Daoy (cell line): Measurements from ENCODE around the gene TSPY10. TPM values are rescaled to one million over a fixed set of nuclear protein-coding genes. Genes with fewer than 3 reads are reported as not detected.
"Not testable (repeated sequence)": the region's sequence is repeated elsewhere in the genome, so short reads cannot be mapped to it uniquely, and the experiment has no call there.

Experiments used
- DNase-seq: peaks from one replicate; pipeline ENCODE4 v3.0.0-alpha.2; 2015; ENCODE audit warnings: low read depth
- total RNA-seq: library from RNA; depleted of rRNA; stranded (reverse); fragments of >200 nt; shearing (Covaris generic); gene quantifications from 2 replicates; pipeline ENCODE4 v1.2.3, GENCODE V29; 2014; rRNA removed

The TSPY10 gene
- not detected in 2 replicates for total RNA-seq

DNA sequence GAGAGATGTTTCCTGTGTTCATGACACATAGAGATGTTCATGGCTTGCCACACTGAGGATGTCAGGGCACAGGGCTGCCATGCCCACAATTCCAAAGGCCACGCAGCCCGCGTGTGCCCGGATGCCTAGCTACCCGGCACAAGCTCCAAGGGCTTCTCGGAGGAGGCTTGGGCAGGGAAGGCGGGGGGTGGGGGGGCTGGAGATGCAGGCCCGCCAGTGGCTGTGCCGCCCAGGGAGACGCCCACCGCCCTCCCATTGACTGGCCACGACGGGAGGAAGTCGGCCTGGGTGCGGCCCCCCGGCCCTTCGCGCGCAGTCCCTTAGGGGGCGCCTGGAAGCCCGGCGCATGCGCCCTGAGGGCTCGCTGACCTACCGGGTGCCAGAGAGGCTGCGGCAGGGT, at the start of gene TSPY10:
Gene TSPY10, plus strand, starts transcription at position 301 of the 400 bp plus-strand sequence. Its CDS starts 46 bp downstream, at position 347.
- not testable (repeated sequence) for DNase-seq

DNA sequence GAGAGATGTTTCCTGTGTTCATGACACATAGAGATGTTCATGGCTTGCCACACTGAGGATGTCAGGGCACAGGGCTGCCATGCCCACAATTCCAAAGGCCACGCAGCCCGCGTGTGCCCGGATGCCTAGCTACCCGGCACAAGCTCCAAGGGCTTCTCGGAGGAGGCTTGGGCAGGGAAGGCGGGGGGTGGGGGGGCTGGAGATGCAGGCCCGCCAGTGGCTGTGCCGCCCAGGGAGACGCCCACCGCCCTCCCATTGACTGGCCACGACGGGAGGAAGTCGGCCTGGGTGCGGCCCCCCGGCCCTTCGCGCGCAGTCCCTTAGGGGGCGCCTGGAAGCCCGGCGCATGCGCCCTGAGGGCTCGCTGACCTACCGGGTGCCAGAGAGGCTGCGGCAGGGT, 40.7 kb upstream of the TSPY10 start, which contains the start of gene TSPY9:
Gene TSPY9, plus strand, starts transcription at position 301 of the 400 bp plus-strand sequence. Its CDS starts 46 bp downstream, at position 347.
- not testable (repeated sequence) for DNase-seq

DNA sequence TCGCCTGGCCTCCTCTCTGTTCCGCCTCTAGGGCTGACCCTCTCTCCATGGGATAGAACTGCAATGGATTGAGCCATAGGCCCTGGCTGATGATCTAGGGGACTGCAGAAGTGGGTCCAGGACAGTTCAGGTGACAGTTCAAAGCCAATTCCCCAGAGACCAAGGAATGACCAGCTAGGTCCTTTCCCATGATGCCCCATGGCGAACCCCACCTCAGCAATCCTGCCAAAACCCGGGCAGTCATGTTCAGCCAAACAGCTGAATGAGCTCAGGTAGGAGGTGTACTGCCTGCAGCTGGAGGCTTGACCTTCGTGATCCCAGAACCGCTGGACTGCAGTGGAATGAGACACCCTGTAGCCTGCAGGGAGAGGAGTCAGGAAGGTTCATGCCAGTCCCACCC, 23.3 kb upstream of the TSPY10 start:
- not testable (repeated sequence) for DNase-seq

DNA sequence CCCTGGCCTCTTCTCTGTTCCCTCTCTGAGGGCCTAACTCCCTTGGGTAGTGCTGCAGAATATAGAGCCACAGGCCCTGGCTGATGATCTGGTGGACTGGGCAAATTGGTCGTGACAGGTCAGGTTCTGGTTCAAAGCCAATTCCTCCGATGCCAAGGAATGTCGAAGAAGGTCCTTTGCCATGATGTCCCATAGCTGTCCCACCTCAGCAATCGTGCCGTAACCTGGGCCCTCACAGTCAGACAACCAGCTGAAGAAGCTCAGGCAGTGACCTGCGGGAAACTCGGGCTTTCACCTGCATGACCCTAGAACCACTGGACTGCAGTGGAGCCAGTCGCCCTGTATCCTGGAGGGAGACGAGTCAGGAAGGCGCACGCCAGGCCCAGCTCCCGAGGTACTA, 11.4 kb upstream of the TSPY10 start:
- not testable (repeated sequence) for DNase-seq

Other genes starting within 250 kb of the TSPY10 start
- not detected in 2 replicates for gene TSPY4, start 190.4 kb upstream of the TSPY10 start, total RNA-seq
- gene TSPY8, start 170.1 kb upstream of the TSPY10 start, total RNA-seq, result not detected in 2 replicates
- gene TSPY3, start 129.5 kb upstream of the TSPY10 start, total RNA-seq, result not detected in 2 replicates
- gene TSPY1, start 60.9 kb upstream of the TSPY10 start, total RNA-seq, result not detected in 2 replicates
- gene TSPY9, start 40.6 kb upstream of the TSPY10 start, total RNA-seq, result not detected in 2 replicates